ENCODE results near the gene GIPR.
"Not testable (repeated sequence)": the region's sequence is repeated elsewhere in the genome, so short reads cannot be mapped to it uniquely, and the experiment has no call there.

The GIPR gene

DNA sequence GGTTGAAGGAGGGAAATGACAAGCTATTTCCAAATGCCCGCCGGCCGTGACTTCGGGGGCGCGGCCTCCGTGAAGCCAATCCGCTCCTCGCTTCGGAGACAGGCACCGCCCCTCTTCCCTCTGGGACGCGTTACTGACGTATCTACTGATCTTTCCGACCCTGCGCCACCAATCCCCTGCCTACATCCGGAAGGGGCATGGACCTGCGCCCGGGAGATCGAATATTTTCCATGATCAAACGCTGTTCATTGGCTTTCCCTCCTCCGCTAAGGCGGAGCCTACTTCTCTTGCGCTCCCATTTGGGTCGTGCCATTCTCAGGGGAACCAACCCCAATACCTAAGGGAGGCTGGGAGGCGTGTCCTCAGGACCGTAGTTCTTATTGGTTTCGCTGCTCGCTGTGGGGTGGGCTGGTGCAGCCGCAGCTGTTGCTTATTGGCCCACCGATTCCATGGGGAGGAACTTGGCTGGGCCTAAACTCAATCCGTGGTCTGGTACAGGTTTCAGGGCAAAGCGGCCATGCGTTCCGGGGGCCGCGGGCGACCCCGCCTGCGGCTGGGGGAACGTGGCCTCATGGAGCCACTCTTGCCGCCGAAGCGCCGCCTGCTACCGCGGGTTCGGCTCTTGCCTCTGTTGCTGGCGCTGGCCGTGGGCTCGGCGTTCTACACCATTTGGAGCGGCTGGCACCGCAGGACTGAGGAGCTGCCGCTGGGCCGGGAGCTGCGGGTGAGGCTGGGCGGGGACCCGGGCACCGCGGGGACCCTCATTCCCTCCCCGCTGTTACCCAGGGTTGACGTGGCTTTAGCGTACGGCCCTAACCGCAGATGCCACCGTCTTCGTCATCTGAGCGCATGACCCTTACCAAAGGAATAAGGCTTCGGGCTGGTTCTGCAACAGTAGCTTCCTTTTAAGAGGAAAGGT, 24.4 kb downstream of the GIPR start, which contains the start of gene QPCTL:
Gene QPCTL (plus strand): TSS at position 480 of the 919 bp plus-strand sequence. CDS start 38 bp downstream, at position 518.
- DNase-seq: peak; percentile 99 to 100

DNA sequence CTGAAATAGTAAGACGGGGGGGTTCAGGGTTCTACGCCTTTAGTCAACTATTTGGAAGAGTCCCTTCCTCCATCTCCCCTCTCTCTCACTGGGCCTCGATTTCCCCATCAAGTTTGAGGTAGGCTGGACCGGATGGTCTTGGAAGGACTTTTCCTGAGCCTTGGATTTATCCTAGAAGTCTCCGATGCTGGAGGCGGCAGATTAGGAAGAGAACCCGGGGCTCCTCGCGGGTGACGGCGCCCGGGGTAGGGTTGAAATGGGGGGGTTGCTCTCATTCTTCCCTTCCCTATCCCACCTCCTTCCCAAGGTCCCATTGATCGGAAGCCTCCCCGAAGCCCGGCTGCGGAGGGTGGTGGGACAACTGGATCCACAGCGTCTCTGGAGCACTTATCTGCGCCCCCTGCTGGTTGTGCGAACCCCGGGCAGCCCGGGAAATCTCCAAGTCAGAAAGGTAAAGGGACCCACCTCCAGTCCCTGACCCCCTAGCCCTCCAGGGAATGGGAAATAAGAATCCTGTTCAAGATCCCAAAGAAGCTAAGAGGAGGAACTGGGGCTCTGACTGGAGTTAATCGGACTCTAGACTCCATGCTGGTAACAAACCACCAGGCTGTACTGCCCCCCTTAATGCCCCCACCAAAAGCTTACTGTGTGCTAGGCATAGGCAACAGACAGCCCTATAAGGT, 25.2 kb downstream of the GIPR start:
- peak; percentile 44 to 56 for DNase-seq

DNA sequence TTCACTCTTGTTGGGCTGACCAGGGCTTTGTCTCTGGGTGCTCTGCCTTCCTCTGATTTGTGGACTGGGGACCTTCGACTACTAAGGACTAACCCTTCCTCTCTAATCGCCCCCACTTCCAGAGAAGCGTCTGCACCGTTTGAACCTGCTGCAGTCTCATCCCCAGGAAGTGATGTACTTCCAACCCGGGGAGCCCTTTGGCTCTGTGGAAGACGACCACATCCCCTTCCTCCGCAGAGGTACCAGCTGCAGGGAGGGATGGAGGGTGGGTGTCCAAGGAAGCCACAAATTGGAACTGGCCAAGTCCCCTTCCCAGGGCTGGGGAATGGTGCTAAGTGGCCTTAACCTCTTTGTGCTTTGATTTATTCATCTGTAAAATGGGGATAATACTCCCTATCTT, 33.7 kb downstream of the GIPR start:
- DNase-seq: no peak

GRCh38 chr19:45705115-45705514, 37.1 kb downstream of the GIPR start:
- DNase-seq: no peak

GRCh38 chr19:45705710-45706415, 37.8 kb downstream of the GIPR start:
- no peak for DNase-seq

- DNase-seq: no peak
These were observed 42.5 kb downstream of the GIPR start for GRCh38 chr19:45710356-45711130.

DNA sequence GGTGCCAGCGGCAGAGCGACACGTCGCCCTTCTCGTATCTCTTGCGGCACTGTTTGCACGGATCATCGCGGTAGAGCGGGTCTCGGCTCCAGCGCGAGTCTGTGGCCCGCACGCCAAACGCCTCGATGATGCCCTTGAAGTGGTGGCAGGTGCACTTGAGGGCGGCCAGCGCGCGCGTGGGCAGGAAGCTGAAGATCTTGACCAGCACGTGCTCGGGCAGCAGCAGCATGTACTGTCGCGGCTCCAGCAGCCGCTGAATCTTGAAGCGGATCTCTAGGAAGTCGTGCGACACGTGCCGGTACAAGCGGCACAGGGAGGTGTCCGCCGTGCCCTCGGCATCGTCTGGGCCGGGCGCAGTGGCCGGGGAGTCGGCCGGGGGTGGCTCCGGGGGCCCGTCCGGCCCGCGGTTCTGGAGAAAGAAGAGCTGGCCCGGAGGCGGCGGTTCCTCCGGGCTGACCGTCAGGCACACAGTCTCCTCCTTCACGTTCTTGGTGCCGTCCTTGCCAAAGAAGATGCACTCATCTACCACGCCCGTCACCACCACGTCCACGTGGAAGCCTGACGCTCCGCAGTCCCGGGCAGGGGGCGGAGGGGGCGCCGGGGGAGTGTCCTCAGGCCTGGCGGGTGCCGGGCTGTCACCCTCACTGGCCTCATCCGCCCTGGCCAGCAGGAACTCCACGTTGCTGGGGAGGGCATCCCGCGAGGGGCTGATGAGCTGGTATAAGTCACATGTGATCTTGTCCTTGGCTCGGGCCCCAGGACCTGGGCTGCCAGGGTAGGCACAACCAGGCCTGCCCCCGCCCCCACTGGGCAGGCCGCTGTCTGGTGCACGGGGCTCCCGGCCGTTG, 44.1 kb downstream of the GIPR start:
- DNase-seq: no peak

GRCh38 chr19:45712699-45713067, 44.7 kb downstream of the GIPR start:
- DNase-seq: no peak

DNA sequence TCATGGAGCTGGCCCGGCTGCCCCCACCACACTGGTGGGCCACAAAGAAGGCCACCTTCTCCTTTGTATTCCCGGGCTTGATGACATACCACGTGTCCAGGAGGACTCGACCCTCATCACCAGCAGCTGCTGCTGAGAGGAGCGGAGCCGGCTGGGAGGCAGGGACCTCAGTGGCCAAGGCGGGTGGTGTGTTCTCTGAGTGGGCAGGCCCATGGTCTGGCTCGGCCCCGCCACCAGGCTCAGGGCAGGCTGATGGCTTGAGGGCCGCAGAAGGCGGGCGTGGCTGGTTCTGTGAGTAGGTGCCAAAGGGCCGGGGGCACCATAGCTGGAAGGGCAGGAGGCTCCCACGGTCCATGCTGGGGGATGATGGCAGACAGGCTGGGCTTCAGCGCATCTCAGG, 45.1 kb downstream of the GIPR start:
- no peak for DNase-seq

DNA sequence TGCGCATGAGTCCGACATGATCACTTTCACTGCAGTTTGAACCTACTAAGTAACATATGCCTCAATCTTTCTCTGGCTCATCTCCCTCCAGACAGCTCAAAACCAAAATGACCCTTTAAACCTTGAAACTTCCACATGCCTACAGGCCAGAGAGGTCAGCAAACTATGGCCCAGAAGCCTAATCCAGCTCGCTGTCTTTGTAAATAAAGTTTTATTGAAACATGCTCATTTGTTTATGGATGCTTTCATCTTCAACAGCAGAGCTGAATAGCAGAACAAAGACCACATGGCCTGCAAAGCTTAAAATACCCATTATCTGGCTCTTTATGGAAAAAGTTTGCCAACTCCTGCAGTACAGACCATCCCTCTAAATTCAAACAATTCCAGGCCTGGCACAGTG, 47.1 kb downstream of the GIPR start:
- DNase-seq: no peak

GRCh38 chr19:45716359-45717130, 48.5 kb downstream of the GIPR start:
- DNase-seq: peak; percentile 39 to 57

DNA sequence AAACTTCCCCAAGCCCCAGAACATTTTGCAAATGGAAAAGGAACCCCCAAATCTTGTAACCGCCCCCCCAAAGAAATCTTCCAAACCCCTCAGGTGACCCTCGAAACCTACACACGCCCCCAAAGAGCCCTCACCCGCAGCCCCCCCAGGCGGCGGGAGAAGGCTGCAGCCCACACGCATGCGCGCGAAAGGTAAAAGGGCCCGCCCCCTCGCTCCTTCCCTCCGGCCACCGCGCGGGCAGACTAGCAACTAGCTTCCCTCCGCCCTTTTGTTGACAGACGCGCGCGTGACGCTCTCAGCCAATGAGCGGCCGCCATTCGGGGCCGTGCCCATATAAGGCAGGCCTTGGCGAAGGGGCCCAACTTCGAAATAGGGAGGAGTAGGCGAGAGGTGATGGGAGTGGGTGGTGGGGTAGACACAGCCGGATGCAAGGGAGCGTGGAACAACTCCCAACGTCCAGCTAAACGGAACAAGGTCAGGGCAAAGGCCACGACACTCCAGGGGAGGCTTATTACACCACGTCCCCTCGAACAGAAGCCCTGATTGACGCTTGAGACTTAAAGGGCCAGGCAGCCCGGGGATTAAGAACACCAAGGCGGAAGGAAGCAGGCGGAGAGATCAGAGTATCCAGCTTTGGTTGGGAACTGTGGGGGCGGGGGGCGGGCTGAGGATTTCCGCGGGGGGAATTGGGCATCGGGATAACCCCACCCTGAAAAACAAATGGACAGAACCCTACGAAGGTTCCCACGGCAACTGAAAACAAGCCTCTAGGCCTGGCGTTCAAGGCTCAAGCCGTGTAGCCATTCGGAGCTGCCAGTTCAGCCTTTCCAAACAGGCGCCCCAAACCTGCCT, 49.3 kb downstream of the GIPR start:
- peak; percentile 100 for DNase-seq

DNA sequence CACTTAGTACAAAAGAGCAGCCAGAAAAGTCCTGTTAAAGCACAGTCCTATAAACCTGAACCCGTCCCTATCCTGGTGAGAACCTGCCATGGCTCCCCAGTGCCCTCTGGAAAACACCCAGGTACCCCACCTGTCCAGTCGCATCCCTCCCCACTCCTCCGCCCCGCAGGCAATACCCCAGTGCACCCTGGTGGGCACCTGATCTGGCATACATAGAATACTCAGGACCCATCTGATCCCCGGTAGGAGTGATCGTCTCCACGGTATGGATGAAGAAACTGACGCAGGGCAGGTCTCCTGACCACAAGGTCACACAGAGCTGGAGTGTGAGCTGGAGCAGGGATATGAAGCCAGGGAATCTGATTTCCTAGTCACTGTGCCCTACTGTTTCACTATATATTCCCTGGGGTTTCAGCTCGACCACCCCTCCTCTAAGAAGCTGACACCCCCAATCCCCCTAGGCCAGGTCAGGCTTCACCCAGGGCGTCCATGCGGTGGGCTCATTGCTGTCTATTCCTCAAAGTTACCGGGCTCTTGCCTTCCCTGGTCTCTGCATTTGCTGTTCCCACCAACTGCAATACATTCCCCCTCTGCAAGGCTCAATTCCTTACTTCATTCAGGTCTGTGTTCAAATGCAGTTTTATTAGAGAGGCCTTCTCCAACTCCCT, 50.1 kb downstream of the GIPR start:
- no peak for DNase-seq

- not testable (repeated sequence) for DNase-seq
These were observed 52.0 kb downstream of the GIPR start for GRCh38 chr19:45720065-45720464.

GRCh38 chr19:45728683-45729082, 60.7 kb downstream of the GIPR start:
- not testable (repeated sequence) for DNase-seq

- DNase-seq: peak in 1 of 2 experiments; percentile 31
These were observed 61.8 kb downstream of the GIPR start for GRCh38 chr19:45729800-45730290.

DNA sequence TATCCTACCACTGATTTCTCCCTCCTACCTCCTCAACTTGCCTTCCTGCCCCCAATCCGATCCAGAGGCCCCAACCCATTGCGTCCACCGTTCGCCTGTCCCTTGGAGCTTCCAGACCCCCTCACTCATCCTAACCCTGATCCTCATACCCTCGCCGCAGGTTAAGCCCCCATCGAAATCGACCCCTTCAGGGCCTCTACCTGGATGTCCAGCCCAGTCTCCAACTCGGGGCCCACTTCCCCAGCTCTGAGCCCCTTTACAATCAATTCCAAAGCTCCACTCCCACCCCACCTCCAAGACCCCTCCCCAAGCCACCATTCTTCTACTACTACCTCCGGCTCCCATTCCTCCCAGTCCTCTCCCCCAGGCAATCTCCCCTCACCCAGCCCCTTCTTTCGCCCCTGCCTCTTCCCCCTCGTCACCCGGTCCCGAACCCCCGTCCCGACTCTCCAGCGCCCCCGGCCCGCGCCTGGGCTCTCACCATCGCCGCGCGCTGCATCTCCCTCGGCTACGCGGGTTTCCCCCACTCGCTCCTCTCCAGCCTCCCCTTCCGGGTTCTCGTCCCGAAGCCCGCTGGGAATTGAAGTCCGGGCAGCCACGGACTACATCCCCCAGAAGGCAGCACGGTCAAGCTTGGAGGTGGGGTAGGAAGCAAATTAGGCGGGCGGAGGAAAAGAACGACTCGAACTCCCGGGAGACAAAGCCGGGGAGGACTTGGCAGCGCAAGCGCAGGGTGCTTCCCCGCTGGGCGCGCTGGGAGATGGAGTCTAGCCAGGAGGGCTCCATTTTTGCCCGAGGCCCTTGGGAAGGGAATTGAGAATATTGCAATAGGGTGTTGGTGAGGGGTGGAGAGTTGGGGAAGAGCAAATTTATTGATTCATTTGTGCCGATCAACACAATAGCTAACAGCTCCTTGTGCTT, 62.6 kb downstream of the GIPR start, which contains the start of gene FBXO46:
Gene FBXO46 (minus strand): TSS at position 529 of the 921 bp plus-strand sequence. CDS start 17,401 bp downstream, outside the sequence.
- DNase-seq: peak; percentile 98 to 99
